ENCODE data around the gene OTULIN. TPM values are rescaled to one million over a fixed set of nuclear protein-coding genes. Genes with fewer than 3 reads are reported as not detected.

OTULIN gene
- total and polyA plus RNA-seq, 2 experiments from 2014 or later: 24.3 to 43.9 TPM

- TF ChIP-seq ZNF462 (CRISPR knock-in tag; IDR thresholded peaks at IDR 0.05): no peak
Observed at GRCh38 chr5:14718778-14719177, 54.3 kb downstream of the OTULIN start (continued).

GRCh38 chr5:14720236-14720923 lies 55.9 kb downstream of the OTULIN start:
- H3F3A ChIP-seq (replicated peaks; ENCODE audit: low read depth): no peaks in the 10 kb centered on the region
- no peak overlapping the region for H2AFZ ChIP-seq
- no peaks in the 10 kb centered on the region; the same call in 1 of the 2 replicates for H3K9me2 ChIP-seq (ENCODE audit: insufficient read depth)
- DNase-seq (ENCODE audit: low spot score) (no peak), ATAC-seq (no peak)
- no peak overlapping the region for H3K4me2 ChIP-seq
- no peaks in the 10 kb centered on the region for H3K4me1 ChIP-seq (ENCODE audit: insufficient read depth)
- TF ChIP-seq JUNB (IDR thresholded peaks at IDR 0.05; ENCODE audit: unreplicated experiment): no peak
- peak in 1 of 2 experiments; percentile 36; a peak in 2 of 4 replicates for TF ChIP-seq CTCF (conservative IDR thresholded peaks at IDR 0.05; ENCODE audit: low read depth in 2 of 2)
- H3K27ac Mint-ChIP-seq: no peak overlapping the region
- peaks cover 33% of the 10 kb centered on the region for H3K36me3 Mint-ChIP-seq (ENCODE audit: low read depth)
- H4K20me1 ChIP-seq (replicated peaks; ENCODE audit: insufficient read depth): no peaks in the 10 kb centered on the region
- H3K9me3 Mint-ChIP-seq: peaks cover 21% of the 10 kb centered on the region; the same call in 2 of the 3 replicates
- H3K4me3 Mint-ChIP-seq: no peak overlapping the region
- H3K27ac ChIP-seq (ENCODE audit: low read depth): no peak overlapping the region
- H3K36me3 ChIP-seq (ENCODE audit: insufficient read depth): no peaks in the 10 kb centered on the region; the same call in 1 of the 2 replicates
- H3K4me3 ChIP-seq: no peak overlapping the region
- H3K27me3 ChIP-seq (ENCODE audit: insufficient read depth): no peaks in the 10 kb centered on the region
- H3K4me1 Mint-ChIP-seq: no peaks in the 10 kb centered on the region
- no peaks in the 10 kb centered on the region for H3K79me2 ChIP-seq (replicated peaks; ENCODE audit: insufficient read depth)
- H3K27me3 Mint-ChIP-seq (ENCODE audit: insufficient read depth, low read depth, poor library complexity): peaks cover 2% of the 10 kb centered on the region

Measured in GM23338 (cell line).